H1 (cell line): Measurements from ENCODE around the gene DIAPH1. TPM values are rescaled to one million over a fixed set of nuclear protein-coding genes. Genes with fewer than 3 reads are reported as not detected.

Experiments used
- BCL11A ChIP-seq, 2 experiments: IDR thresholded peaks; one replicate each; pipeline ENCODE4 v1.6.1; 2011; ENCODE audit warnings: low read depth in 2 of 2, low read length in 2 of 2, mild to moderate bottlenecking in 2 of 2
- CHD2 ChIP-seq: IDR thresholded peaks from 2 replicates; pipeline ENCODE4 v1.6.1; 2012; ENCODE audit warnings: low read length, improper control_type of control experiment
- CHD7 ChIP-seq: fragments of 300-600 bp; sonication (generic); IDR thresholded peaks from 2 replicates; pipeline ENCODE4 v1.7.1; 2012; ENCODE audit warnings: low read length, moderate library complexity, mild to moderate bottlenecking, inconsistent platforms; ENCODE audit not compliant: insufficient replicate concordance
- KDM4A ChIP-seq: IDR thresholded peaks from one replicate; pipeline ENCODE4 v1.7.1; 2012; ENCODE audit warnings: low read depth, mild to moderate bottlenecking, moderate library complexity, low read length, inconsistent platforms; ENCODE audit not compliant: severe bottlenecking
- PHF8 ChIP-seq: fragments of 200-600 bp; sonication (generic); conservative IDR thresholded peaks from 2 replicates; pipeline ENCODE4 v1.7.1; 2012; ENCODE audit warnings: low read depth, mild to moderate bottlenecking, inconsistent platforms, low read length, moderate library complexity
- SP1 ChIP-seq: IDR thresholded peaks from 2 replicates; pipeline ENCODE4 v1.6.1; 2011; ENCODE audit warnings: low read depth, low read length
- SP2 ChIP-seq: IDR thresholded peaks from 2 replicates; pipeline ENCODE4 v1.6.1; 2012; ENCODE audit warnings: mild to moderate bottlenecking, low read length, inconsistent platforms
- polyA plus RNA-seq, 7 experiments: library from polyadenylated mRNA; depleted of rRNA in 3 of 7; stranded (reverse) in 5 of 7; unstranded in 2 of 7; fragments of >200 nt in 5 of 7; fragments of 200-250 nt in 2 of 7; gene quantifications; 1 replicate in 5 of 7; 2 replicates in 1 of 7; 4 replicates in 1 of 7; pipeline versions ENCODE4 v1.2.1 to v1.2.3, GENCODE V29; 2011 to 2013; ENCODE audit warnings: missing spikeins in 2 of 7, mixed read lengths in 2 of 7
- total RNA-seq: library from RNA; stranded (reverse); fragmentation: NEBNext Ultra II Directional; extraction: Animal tissue kit (Norgen Biotek cat#: 25700); gene quantifications from 2 replicates; pipeline ENCODE4 v1.2.1, GENCODE V29; 2021
- TF ChIP-seq, protein P1 (sequence below): IDR thresholded peaks from 2 replicates; pipeline ENCODE4 v1.6.1; 2012; ENCODE audit warnings: inconsistent platforms
- TF ChIP-seq, protein P2 (sequence below): IDR thresholded peaks from 2 replicates; pipeline ENCODE4 v1.6.1; 2011; ENCODE audit warnings: low read depth, mild to moderate bottlenecking, low read length; ENCODE audit not compliant: insufficient read depth

Gene DIAPH1
- total and polyA plus RNA-seq, 2 of the 8 experiments (the other 6 are each of a cell fraction or from before 2014, with no cell fraction given), result 61.2 to 114 TPM

DNA sequence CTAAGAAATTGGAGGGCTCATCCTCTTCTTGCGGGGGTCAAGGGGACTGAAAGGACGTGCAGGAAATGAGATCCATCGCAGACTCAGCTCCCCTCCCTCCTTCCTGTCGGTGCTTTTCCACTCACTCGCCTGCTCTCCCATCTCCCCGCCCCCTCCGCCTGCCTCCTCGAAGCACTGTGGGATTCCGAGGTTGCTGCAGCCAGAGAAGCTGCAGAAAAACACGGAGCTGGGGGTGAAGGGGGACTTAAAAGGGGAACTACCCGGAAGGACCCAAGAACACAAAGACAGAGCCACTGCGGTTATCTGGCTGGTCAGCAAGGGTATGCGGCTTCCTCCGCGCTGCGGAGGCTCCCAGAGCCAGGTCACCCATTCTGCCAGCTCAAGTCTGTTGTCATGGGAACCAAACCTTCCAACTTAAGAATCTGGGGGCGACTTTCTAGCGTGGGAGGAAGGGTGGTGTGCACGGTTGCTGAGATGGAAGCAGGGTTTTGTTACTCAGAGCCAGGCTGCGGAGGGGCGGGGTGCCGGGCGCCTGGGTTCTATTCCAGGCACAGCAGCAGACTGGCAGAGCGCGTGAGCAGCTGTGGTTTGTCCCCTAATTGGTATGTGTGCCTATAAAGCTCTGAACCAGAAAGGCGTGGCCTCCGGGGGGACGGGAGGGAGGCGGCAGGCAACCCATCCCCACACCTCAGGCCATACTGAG is 105.0 kb downstream of the DIAPH1 start (continued):
- TF ChIP-seq CHD7 (no peak), SP2 (no peak), BCL11A (IDR thresholded peaks at IDR 0.05; ENCODE audit: low read depth in 2 of 2, low read length in 2 of 2) (no peak), KDM4A (peak; percentile 30), PHF8 (peak; percentile 27; the same call in 1 of the 2 replicates), SP1 (0 out of 2 replicates have a peak, but pooled peaks have one; percentile 47), CHD2 (peak; percentile 24; the same call in 1 of the 2 replicates)
- TF ChIP-seq, protein P1, sequence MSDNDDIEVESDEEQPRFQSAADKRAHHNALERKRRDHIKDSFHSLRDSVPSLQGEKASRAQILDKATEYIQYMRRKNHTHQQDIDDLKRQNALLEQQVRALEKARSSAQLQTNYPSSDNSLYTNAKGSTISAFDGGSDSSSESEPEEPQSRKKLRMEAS, result no peak; the same call in 1 of the 2 replicates
- TF ChIP-seq, protein P2, sequence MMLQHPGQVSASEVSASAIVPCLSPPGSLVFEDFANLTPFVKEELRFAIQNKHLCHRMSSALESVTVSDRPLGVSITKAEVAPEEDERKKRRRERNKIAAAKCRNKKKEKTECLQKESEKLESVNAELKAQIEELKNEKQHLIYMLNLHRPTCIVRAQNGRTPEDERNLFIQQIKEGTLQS, result no peak
